ENCODE measurements around the gene FNDC5.

The FNDC5 gene

GRCh38 chr1:32874860-32875752 lies 4.4 kb upstream of the FNDC5 start:
- H3K36me3 ChIP-seq (ENCODE audit: control insufficient read depth in 5 of 5, insufficient read depth in 5 of 5, low read length in 5 of 5) = no peaks in the 10 kb centered on the region
- H3K4me3 ChIP-seq (ENCODE audit: low read depth in 1 of 5, low read length in 5 of 5) = no peak overlapping the region
- no peaks in the 10 kb centered on the region for H3K9me3 ChIP-seq (ENCODE audit: control insufficient read depth in 5 of 5, low read length in 5 of 5)
- H3K9ac ChIP-seq (ENCODE audit: low read length in 5 of 5) = no peak overlapping the region
- peaks cover 0 to 23% (median 13%) of the 10 kb centered on the region in 5 donors for H3K4me1 ChIP-seq (ENCODE audit: control insufficient read depth in 5 of 5, insufficient read depth in 5 of 5, low read length in 5 of 5)
- peaks cover 13 to 43% (median 29%) of the 10 kb centered on the region in 5 donors for H3K27me3 ChIP-seq (ENCODE audit: control insufficient read depth in 5 of 5, insufficient read depth in 4 of 5, low read length in 5 of 5)
- no peak overlapping the region for H3K27ac ChIP-seq (ENCODE audit: low read depth, low read length)

- Histone ChIP-seq H3K4me3 (ENCODE audit: low read depth in 1 of 5, low read length in 5 of 5) (no peak overlapping the region), H3K27ac (ENCODE audit: low read depth, low read length) (no peak overlapping the region), H3K9me3 (ENCODE audit: control insufficient read depth in 5 of 5, low read length in 5 of 5) (no peaks in the 10 kb centered on the region), H3K36me3 (ENCODE audit: control insufficient read depth in 5 of 5, insufficient read depth in 5 of 5, low read length in 5 of 5) (no peaks in the 10 kb centered on the region), H3K9ac (ENCODE audit: low read length in 5 of 5) (no peak overlapping the region), H3K27me3 (ENCODE audit: control insufficient read depth in 5 of 5, insufficient read depth in 4 of 5, low read length in 5 of 5) (peaks cover 9 to 44% (median 38%) of the 10 kb centered on the region in 5 donors), H3K4me1 (ENCODE audit: control insufficient read depth in 5 of 5, insufficient read depth in 5 of 5, low read length in 5 of 5) (peaks cover 0 to 27% (median 15%) of the 10 kb centered on the region in 5 donors)
Observed at GRCh38 chr1:32873484-32873883, 2.8 kb upstream of the FNDC5 start.

GRCh38 chr1:32872192-32872460 lies 1.4 kb upstream of the FNDC5 start:
- no peak overlapping the region for H3K9ac ChIP-seq (ENCODE audit: low read length in 5 of 5)
- H3K27ac ChIP-seq (ENCODE audit: low read depth, low read length) = no peak overlapping the region
- peak overlapping the region in 1 of 5 donors; percentile 17 for H3K4me3 ChIP-seq (ENCODE audit: low read depth in 1 of 5, low read length in 5 of 5)
- peaks cover 0 to 27% (median 15%) of the 10 kb centered on the region in 5 donors for H3K4me1 ChIP-seq (ENCODE audit: control insufficient read depth in 5 of 5, insufficient read depth in 5 of 5, low read length in 5 of 5)
- peaks cover 8 to 31% (median 28%) of the 10 kb centered on the region in 5 donors for H3K27me3 ChIP-seq (ENCODE audit: control insufficient read depth in 5 of 5, insufficient read depth in 4 of 5, low read length in 5 of 5)
- peaks cover 0 to 10% (median 3%) of the 10 kb centered on the region in 5 donors for H3K36me3 ChIP-seq (ENCODE audit: control insufficient read depth in 5 of 5, insufficient read depth in 5 of 5, low read length in 5 of 5)
- H3K9me3 ChIP-seq (ENCODE audit: control insufficient read depth in 5 of 5, low read length in 5 of 5) = no peaks in the 10 kb centered on the region

GRCh38 chr1:32871364-32872191 lies 866 bp upstream of the FNDC5 start:
- peaks cover 8 to 26% (median 25%) of the 10 kb centered on the region in 5 donors for H3K27me3 ChIP-seq (ENCODE audit: control insufficient read depth in 5 of 5, insufficient read depth in 4 of 5, low read length in 5 of 5)
- H3K27ac ChIP-seq (ENCODE audit: low read depth, low read length) = no peak overlapping the region
- H3K4me3 ChIP-seq (ENCODE audit: low read depth in 1 of 5, low read length in 5 of 5) = peak overlapping the region; percentile 49 to 59 (median 55)
- H3K9ac ChIP-seq (ENCODE audit: low read length in 5 of 5) = peak overlapping the region in 1 of 5 donors; percentile 62
- peaks cover 0 to 25% (median 15%) of the 10 kb centered on the region in 5 donors for H3K4me1 ChIP-seq (ENCODE audit: control insufficient read depth in 5 of 5, insufficient read depth in 5 of 5, low read length in 5 of 5)
- peaks cover 0 to 10% (median 3%) of the 10 kb centered on the region in 5 donors for H3K36me3 ChIP-seq (ENCODE audit: control insufficient read depth in 5 of 5, insufficient read depth in 5 of 5, low read length in 5 of 5)
- H3K9me3 ChIP-seq (ENCODE audit: control insufficient read depth in 5 of 5, low read length in 5 of 5) = no peaks in the 10 kb centered on the region

- no peak overlapping the region for H3K27ac ChIP-seq (ENCODE audit: low read depth, low read length)
- peaks cover 8 to 24% (median 24%) of the 10 kb centered on the region in 5 donors for H3K27me3 ChIP-seq (ENCODE audit: control insufficient read depth in 5 of 5, insufficient read depth in 4 of 5, low read length in 5 of 5)
- no peaks in the 10 kb centered on the region for H3K9me3 ChIP-seq (ENCODE audit: control insufficient read depth in 5 of 5, low read length in 5 of 5)
- H3K9ac ChIP-seq (ENCODE audit: low read length in 5 of 5) = peak overlapping the region in 1 of 5 donors; percentile 5
- H3K4me3 ChIP-seq (ENCODE audit: low read depth in 1 of 5, low read length in 5 of 5) = peak overlapping the region; percentile 8 to 32 (median 22)
- H3K36me3 ChIP-seq (ENCODE audit: control insufficient read depth in 5 of 5, insufficient read depth in 5 of 5, low read length in 5 of 5) = peaks cover 0 to 10% (median 3%) of the 10 kb centered on the region in 5 donors
- peaks cover 0 to 22% (median 15%) of the 10 kb centered on the region in 5 donors for H3K4me1 ChIP-seq (ENCODE audit: control insufficient read depth in 5 of 5, insufficient read depth in 5 of 5, low read length in 5 of 5)
Observed at GRCh38 chr1:32869923-32870614, 643 bp downstream of the FNDC5 start.

- Histone ChIP-seq H3K9me3 (ENCODE audit: control insufficient read depth in 5 of 5, low read length in 5 of 5) (no peaks in the 10 kb centered on the region), H3K36me3 (ENCODE audit: control insufficient read depth in 5 of 5, insufficient read depth in 5 of 5, low read length in 5 of 5) (peaks cover 0 to 19% (median 4%) of the 10 kb centered on the region in 5 donors), H3K27ac (ENCODE audit: low read depth, low read length) (no peak overlapping the region), H3K4me3 (ENCODE audit: low read depth in 1 of 5, low read length in 5 of 5) (no peak overlapping the region), H3K9ac (ENCODE audit: low read length in 5 of 5) (no peak overlapping the region), H3K4me1 (ENCODE audit: control insufficient read depth in 5 of 5, insufficient read depth in 5 of 5, low read length in 5 of 5) (peaks cover 0 to 22% (median 15%) of the 10 kb centered on the region in 5 donors), H3K27me3 (ENCODE audit: control insufficient read depth in 5 of 5, insufficient read depth in 4 of 5, low read length in 5 of 5) (peaks cover 8 to 24% (median 24%) of the 10 kb centered on the region in 5 donors)
Observed at GRCh38 chr1:32868806-32869455, 1.8 kb downstream of the FNDC5 start.

GRCh38 chr1:32868085-32868484 lies 2.6 kb downstream of the FNDC5 start:
- Histone ChIP-seq H3K9ac (ENCODE audit: low read length in 5 of 5) (no peak overlapping the region), H3K4me3 (ENCODE audit: low read depth in 1 of 5, low read length in 5 of 5) (no peak overlapping the region), H3K27ac (ENCODE audit: low read depth, low read length) (no peak overlapping the region), H3K4me1 (ENCODE audit: control insufficient read depth in 5 of 5, insufficient read depth in 5 of 5, low read length in 5 of 5) (peaks cover 0 to 22% (median 15%) of the 10 kb centered on the region in 5 donors), H3K36me3 (ENCODE audit: control insufficient read depth in 5 of 5, insufficient read depth in 5 of 5, low read length in 5 of 5) (peaks cover 0 to 28% (median 5%) of the 10 kb centered on the region in 5 donors), H3K27me3 (ENCODE audit: control insufficient read depth in 5 of 5, insufficient read depth in 4 of 5, low read length in 5 of 5) (peaks cover 8 to 24% (median 21%) of the 10 kb centered on the region in 5 donors), H3K9me3 (ENCODE audit: control insufficient read depth in 5 of 5, low read length in 5 of 5) (no peaks in the 10 kb centered on the region)

GRCh38 chr1:32867671-32868070 lies 3.0 kb downstream of the FNDC5 start:
- Histone ChIP-seq H3K4me1 (ENCODE audit: control insufficient read depth in 5 of 5, insufficient read depth in 5 of 5, low read length in 5 of 5) (peaks cover 0 to 21% (median 15%) of the 10 kb centered on the region in 5 donors), H3K27ac (ENCODE audit: low read depth, low read length) (no peak overlapping the region), H3K4me3 (ENCODE audit: low read depth in 1 of 5, low read length in 5 of 5) (no peak overlapping the region), H3K9me3 (ENCODE audit: control insufficient read depth in 5 of 5, low read length in 5 of 5) (no peaks in the 10 kb centered on the region), H3K27me3 (ENCODE audit: control insufficient read depth in 5 of 5, insufficient read depth in 4 of 5, low read length in 5 of 5) (peaks cover 8 to 24% (median 21%) of the 10 kb centered on the region in 5 donors), H3K36me3 (ENCODE audit: control insufficient read depth in 5 of 5, insufficient read depth in 5 of 5, low read length in 5 of 5) (peaks cover 0 to 32% (median 8%) of the 10 kb centered on the region in 5 donors), H3K9ac (ENCODE audit: low read length in 5 of 5) (no peak overlapping the region)

- no peak overlapping the region for H3K9ac ChIP-seq (ENCODE audit: low read length in 5 of 5)
- H3K4me3 ChIP-seq (ENCODE audit: low read depth in 1 of 5, low read length in 5 of 5) = no peak overlapping the region
- peaks cover 7 to 23% (median 19%) of the 10 kb centered on the region in 5 donors for H3K27me3 ChIP-seq (ENCODE audit: control insufficient read depth in 5 of 5, insufficient read depth in 4 of 5, low read length in 5 of 5)
- H3K27ac ChIP-seq (ENCODE audit: low read depth, low read length) = no peak overlapping the region
- H3K9me3 ChIP-seq (ENCODE audit: control insufficient read depth in 5 of 5, low read length in 5 of 5) = no peaks in the 10 kb centered on the region
- H3K36me3 ChIP-seq (ENCODE audit: control insufficient read depth in 5 of 5, insufficient read depth in 5 of 5, low read length in 5 of 5) = peaks cover 0 to 37% (median 10%) of the 10 kb centered on the region in 5 donors
- H3K4me1 ChIP-seq (ENCODE audit: control insufficient read depth in 5 of 5, insufficient read depth in 5 of 5, low read length in 5 of 5) = peaks cover 3 to 22% (median 17%) of the 10 kb centered on the region in 5 donors
Observed at GRCh38 chr1:32867151-32867550, 3.6 kb downstream of the FNDC5 start.
